ENCODE results near the gene CNNM3.

DNA sequence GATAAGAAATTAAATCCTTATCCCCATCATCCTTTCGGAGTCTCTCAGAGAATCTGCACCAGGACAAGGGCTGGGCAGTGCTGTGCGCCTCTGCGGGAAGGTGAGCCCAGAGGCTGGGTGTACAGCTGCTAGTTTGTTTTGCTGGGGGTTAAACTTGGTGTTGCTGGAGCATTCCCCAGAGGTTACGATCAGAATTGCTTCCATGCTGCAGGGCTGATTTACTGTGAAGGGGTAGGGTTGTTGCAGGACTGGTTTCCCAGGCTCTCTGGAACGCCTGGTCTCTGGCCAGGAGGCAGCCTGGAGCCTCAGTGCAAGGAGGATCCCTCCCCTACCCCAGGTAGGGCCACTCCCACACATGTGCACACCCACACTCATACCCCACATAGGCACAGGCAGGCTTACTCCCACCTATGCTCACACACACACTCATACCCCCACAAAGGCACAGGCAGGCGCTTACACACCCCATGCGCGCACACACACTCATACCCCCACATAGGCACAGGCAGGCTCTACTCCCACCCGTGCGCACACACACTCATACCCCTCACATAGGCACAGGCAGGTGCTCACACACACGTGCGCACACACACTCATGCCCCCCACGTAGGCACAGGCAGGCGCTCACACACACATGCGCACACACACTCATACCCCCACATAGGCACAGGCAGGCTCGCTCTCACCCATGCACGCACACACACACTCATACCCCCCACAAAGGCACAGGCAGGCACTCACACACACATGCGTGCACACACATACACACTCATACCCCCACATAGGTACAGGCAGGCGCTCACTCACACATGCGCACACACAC lies 44.1 kb upstream of the CNNM3 start:
- TF ChIP-seq, protein P1, sequence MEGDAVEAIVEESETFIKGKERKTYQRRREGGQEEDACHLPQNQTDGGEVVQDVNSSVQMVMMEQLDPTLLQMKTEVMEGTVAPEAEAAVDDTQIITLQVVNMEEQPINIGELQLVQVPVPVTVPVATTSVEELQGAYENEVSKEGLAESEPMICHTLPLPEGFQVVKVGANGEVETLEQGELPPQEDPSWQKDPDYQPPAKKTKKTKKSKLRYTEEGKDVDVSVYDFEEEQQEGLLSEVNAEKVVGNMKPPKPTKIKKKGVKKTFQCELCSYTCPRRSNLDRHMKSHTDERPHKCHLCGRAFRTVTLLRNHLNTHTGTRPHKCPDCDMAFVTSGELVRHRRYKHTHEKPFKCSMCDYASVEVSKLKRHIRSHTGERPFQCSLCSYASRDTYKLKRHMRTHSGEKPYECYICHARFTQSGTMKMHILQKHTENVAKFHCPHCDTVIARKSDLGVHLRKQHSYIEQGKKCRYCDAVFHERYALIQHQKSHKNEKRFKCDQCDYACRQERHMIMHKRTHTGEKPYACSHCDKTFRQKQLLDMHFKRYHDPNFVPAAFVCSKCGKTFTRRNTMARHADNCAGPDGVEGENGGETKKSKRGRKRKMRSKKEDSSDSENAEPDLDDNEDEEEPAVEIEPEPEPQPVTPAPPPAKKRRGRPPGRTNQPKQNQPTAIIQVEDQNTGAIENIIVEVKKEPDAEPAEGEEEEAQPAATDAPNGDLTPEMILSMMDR (IDR thresholded peaks at IDR 0.05): no peak
- TF ChIP-seq POLR2A (IDR thresholded peaks at IDR 0.05): no peak

Measured in lower leg skin (tissue), 3 donors.